Measurements from ENCODE around the gene MUC7.

Gene MUC7

GRCh38 chr4:70471897-70472296 lies at the start of gene MUC7:
MUC7 (plus strand) TSS chr4:70472197; CDS start chr4:70474022, 1,825 bp downstream.
- H3K9me3 ChIP-seq (ENCODE audit: control insufficient read depth in 1 of 2, low read length in 2 of 2) = no peaks in the 10 kb centered on the region
- no peak within 1 kb of the TSS for H3K4me3 ChIP-seq (ENCODE audit: low read depth in 1 of 2, low read length in 2 of 2)
- H3K9ac ChIP-seq (ENCODE audit: low read depth in 1 of 2, low read length in 2 of 2) = no peak within 1 kb of the TSS
- H3K27me3 ChIP-seq (ENCODE audit: control insufficient read depth in 1 of 2, insufficient read depth in 2 of 2, low read length in 2 of 2) = no peaks in the 10 kb centered on the region
- H3K27ac ChIP-seq (ENCODE audit: low read depth, low read length) = no peak within 1 kb of the TSS
- H3K36me3 ChIP-seq (ENCODE audit: control insufficient read depth in 1 of 2, insufficient read depth in 2 of 2, low read length in 2 of 2) = no peaks in the 10 kb centered on the region
- no peaks in the 10 kb centered on the region for H3K4me1 ChIP-seq (ENCODE audit: control insufficient read depth in 1 of 2, insufficient read depth in 2 of 2, low read length in 2 of 2)

GRCh38 chr4:70425306-70425705 lies 46.7 kb upstream of the MUC7 start:
- no peak overlapping the region for H3K4me3 ChIP-seq (ENCODE audit: low read depth in 1 of 2, low read length in 2 of 2)
- no peaks in the 10 kb centered on the region for H3K36me3 ChIP-seq (ENCODE audit: control insufficient read depth in 1 of 2, insufficient read depth in 2 of 2, low read length in 2 of 2)
- no peak overlapping the region for H3K9ac ChIP-seq (ENCODE audit: low read depth in 1 of 2, low read length in 2 of 2)
- no peak overlapping the region for H3K27ac ChIP-seq (ENCODE audit: low read depth, low read length)
- no peaks in the 10 kb centered on the region for H3K9me3 ChIP-seq (ENCODE audit: control insufficient read depth in 1 of 2, low read length in 2 of 2)
- no peaks in the 10 kb centered on the region for H3K4me1 ChIP-seq (ENCODE audit: control insufficient read depth in 1 of 2, insufficient read depth in 2 of 2, low read length in 2 of 2)
- no peaks in the 10 kb centered on the region for H3K27me3 ChIP-seq (ENCODE audit: control insufficient read depth in 1 of 2, insufficient read depth in 2 of 2, low read length in 2 of 2)

GRCh38 chr4:70426789-70427188 lies 45.2 kb upstream of the MUC7 start:
- no peaks in the 10 kb centered on the region for H3K36me3 ChIP-seq (ENCODE audit: control insufficient read depth in 1 of 2, insufficient read depth in 2 of 2, low read length in 2 of 2)

DNA sequence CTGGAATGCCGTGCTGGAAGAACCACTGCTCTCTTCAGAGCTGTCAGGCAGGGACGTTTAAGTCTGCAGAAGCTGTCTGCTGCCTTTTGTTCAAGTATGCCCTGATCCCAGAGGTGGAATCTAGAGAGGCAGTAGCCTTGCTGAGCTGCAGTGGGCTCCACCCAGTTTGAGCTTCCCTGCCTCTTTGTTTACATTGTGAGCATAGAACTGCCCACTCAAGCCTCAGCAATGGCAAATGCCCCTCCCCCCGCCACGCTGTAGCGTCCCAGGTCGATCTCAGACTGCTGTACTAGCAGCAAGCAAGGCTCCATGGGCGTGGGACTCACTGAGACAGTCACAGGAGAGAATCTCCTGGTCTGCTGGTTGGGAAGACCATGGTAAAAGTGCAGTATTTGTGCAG lies 34.8 kb upstream of the MUC7 start:
- Histone ChIP-seq H3K27ac (ENCODE audit: low read depth, low read length) (no peak overlapping the region), H3K4me3 (ENCODE audit: low read depth in 1 of 2, low read length in 2 of 2) (no peak overlapping the region), H3K9me3 (ENCODE audit: control insufficient read depth in 1 of 2, low read length in 2 of 2) (no peaks in the 10 kb centered on the region), H3K27me3 (ENCODE audit: control insufficient read depth in 1 of 2, insufficient read depth in 2 of 2, low read length in 2 of 2) (no peaks in the 10 kb centered on the region), H3K9ac (ENCODE audit: low read depth in 1 of 2, low read length in 2 of 2) (no peak overlapping the region), H3K4me1 (ENCODE audit: control insufficient read depth in 1 of 2, insufficient read depth in 2 of 2, low read length in 2 of 2) (no peaks in the 10 kb centered on the region), H3K36me3 (ENCODE audit: control insufficient read depth in 1 of 2, insufficient read depth in 2 of 2, low read length in 2 of 2) (no peaks in the 10 kb centered on the region)

More at GRCh38 chr4:70426789-70427188, 45.2 kb upstream of the MUC7 start:
- no peaks in the 10 kb centered on the region for H3K9me3 ChIP-seq (ENCODE audit: control insufficient read depth in 1 of 2, low read length in 2 of 2)
- H3K9ac ChIP-seq (ENCODE audit: low read depth in 1 of 2, low read length in 2 of 2) = no peak overlapping the region
- H3K27me3 ChIP-seq (ENCODE audit: control insufficient read depth in 1 of 2, insufficient read depth in 2 of 2, low read length in 2 of 2) = no peaks in the 10 kb centered on the region
- H3K4me1 ChIP-seq (ENCODE audit: control insufficient read depth in 1 of 2, insufficient read depth in 2 of 2, low read length in 2 of 2) = no peaks in the 10 kb centered on the region
- no peak overlapping the region for H3K4me3 ChIP-seq (ENCODE audit: low read depth in 1 of 2, low read length in 2 of 2)
- H3K27ac ChIP-seq (ENCODE audit: low read depth, low read length) = no peak overlapping the region

- Histone ChIP-seq H3K9me3 (ENCODE audit: control insufficient read depth in 1 of 2, low read length in 2 of 2) (no peaks in the 10 kb centered on the region), H3K27ac (ENCODE audit: low read depth, low read length) (no peak overlapping the region), H3K36me3 (ENCODE audit: control insufficient read depth in 1 of 2, insufficient read depth in 2 of 2, low read length in 2 of 2) (no peaks in the 10 kb centered on the region), H3K4me1 (ENCODE audit: control insufficient read depth in 1 of 2, insufficient read depth in 2 of 2, low read length in 2 of 2) (no peaks in the 10 kb centered on the region), H3K27me3 (ENCODE audit: control insufficient read depth in 1 of 2, insufficient read depth in 2 of 2, low read length in 2 of 2) (no peaks in the 10 kb centered on the region), H3K9ac (ENCODE audit: low read depth in 1 of 2, low read length in 2 of 2) (no peak overlapping the region), H3K4me3 (ENCODE audit: low read depth in 1 of 2, low read length in 2 of 2) (no peak overlapping the region)
These were observed 29.5 kb upstream of the MUC7 start for GRCh38 chr4:70442474-70442873.

DNA sequence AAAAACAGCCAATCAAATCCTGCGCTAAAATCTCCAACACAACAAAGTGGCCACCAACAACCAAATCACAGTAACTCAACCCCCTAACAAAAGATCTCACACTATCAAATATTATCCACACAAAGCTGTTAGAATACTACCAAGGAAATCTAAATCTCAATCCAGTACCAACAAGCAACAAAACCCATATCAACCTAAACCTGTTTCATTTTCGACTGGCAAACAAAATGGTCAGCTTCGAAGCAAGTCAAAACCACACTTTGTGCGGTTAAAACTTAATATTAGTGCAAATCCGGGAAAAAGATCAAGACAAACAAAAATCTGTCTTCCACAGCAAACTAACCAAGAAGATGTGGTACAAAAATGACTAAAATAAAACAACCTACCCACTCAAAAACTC lies 28.7 kb upstream of the MUC7 start:
- H3K9ac ChIP-seq (ENCODE audit: low read depth in 1 of 2, low read length in 2 of 2) = no peak overlapping the region
- H3K9me3 ChIP-seq (ENCODE audit: control insufficient read depth in 1 of 2, low read length in 2 of 2) = no peaks in the 10 kb centered on the region
- no peak overlapping the region for H3K4me3 ChIP-seq (ENCODE audit: low read depth in 1 of 2, low read length in 2 of 2)
- no peaks in the 10 kb centered on the region for H3K36me3 ChIP-seq (ENCODE audit: control insufficient read depth in 1 of 2, insufficient read depth in 2 of 2, low read length in 2 of 2)
- H3K4me1 ChIP-seq (ENCODE audit: control insufficient read depth in 1 of 2, insufficient read depth in 2 of 2, low read length in 2 of 2) = no peaks in the 10 kb centered on the region
- no peak overlapping the region for H3K27ac ChIP-seq (ENCODE audit: low read depth, low read length)
- no peaks in the 10 kb centered on the region for H3K27me3 ChIP-seq (ENCODE audit: control insufficient read depth in 1 of 2, insufficient read depth in 2 of 2, low read length in 2 of 2)

- Histone ChIP-seq H3K9ac (ENCODE audit: low read depth in 1 of 2, low read length in 2 of 2) (no peak overlapping the region), H3K4me1 (ENCODE audit: control insufficient read depth in 1 of 2, insufficient read depth in 2 of 2, low read length in 2 of 2) (no peaks in the 10 kb centered on the region)
These were observed 22.8 kb upstream of the MUC7 start for GRCh38 chr4:70449220-70449619.

DNA sequence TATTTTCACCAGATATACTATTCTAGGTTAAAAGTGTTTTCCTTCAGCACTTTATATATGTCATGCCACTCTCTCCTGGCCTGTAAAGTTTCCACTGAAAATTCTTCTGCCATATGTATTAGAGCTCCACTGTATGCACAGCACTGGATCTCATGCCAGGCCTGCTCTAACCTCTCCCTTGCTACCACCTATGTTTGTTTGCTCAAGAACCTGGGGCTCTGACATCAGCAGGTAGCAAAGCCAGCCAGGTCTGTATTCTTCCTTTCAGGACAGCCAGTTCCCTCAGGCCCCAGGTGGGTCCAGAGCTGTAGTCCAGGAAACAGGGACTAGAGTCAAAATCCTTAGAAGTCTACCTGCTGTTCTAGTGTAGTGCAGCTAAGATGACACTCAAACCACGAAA lies 19.1 kb upstream of the MUC7 start:
- Histone ChIP-seq H3K9ac (ENCODE audit: low read depth in 1 of 2, low read length in 2 of 2) (no peak overlapping the region), H3K27me3 (ENCODE audit: control insufficient read depth in 1 of 2, insufficient read depth in 2 of 2, low read length in 2 of 2) (no peaks in the 10 kb centered on the region), H3K27ac (ENCODE audit: low read depth, low read length) (no peak overlapping the region)

More at GRCh38 chr4:70449220-70449619, 22.8 kb upstream of the MUC7 start:
- Histone ChIP-seq H3K4me3 (ENCODE audit: low read depth in 1 of 2, low read length in 2 of 2) (no peak overlapping the region), H3K36me3 (ENCODE audit: control insufficient read depth in 1 of 2, insufficient read depth in 2 of 2, low read length in 2 of 2) (no peaks in the 10 kb centered on the region), H3K9me3 (ENCODE audit: control insufficient read depth in 1 of 2, low read length in 2 of 2) (no peaks in the 10 kb centered on the region), H3K27me3 (ENCODE audit: control insufficient read depth in 1 of 2, insufficient read depth in 2 of 2, low read length in 2 of 2) (no peaks in the 10 kb centered on the region), H3K27ac (ENCODE audit: low read depth, low read length) (no peak overlapping the region)

DNA sequence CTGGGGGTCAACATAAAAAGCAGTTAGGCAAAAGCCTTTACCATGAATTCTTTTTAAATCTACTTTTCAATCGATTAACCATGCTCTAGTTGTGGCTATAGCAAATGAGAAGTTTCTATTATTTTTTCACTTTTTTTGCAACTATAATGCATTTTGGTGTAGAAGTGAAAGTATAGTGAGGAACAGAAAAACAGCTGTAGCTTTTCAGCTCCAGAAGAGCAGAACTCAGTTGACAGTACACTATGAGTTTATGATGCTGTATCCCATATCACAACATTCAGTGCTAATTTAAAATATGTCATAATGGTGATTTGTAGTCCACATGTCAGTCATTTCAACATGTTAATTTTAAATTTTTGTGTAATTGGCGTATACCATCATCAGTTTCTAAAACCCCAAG lies 8.7 kb upstream of the MUC7 start:
- Histone ChIP-seq H3K9me3 (ENCODE audit: control insufficient read depth in 1 of 2, low read length in 2 of 2) (no peaks in the 10 kb centered on the region), H3K27ac (ENCODE audit: low read depth, low read length) (no peak overlapping the region), H3K4me1 (ENCODE audit: control insufficient read depth in 1 of 2, insufficient read depth in 2 of 2, low read length in 2 of 2) (no peaks in the 10 kb centered on the region), H3K36me3 (ENCODE audit: control insufficient read depth in 1 of 2, insufficient read depth in 2 of 2, low read length in 2 of 2) (no peaks in the 10 kb centered on the region), H3K4me3 (ENCODE audit: low read depth in 1 of 2, low read length in 2 of 2) (no peak overlapping the region), H3K9ac (ENCODE audit: low read depth in 1 of 2, low read length in 2 of 2) (no peak overlapping the region), H3K27me3 (ENCODE audit: control insufficient read depth in 1 of 2, insufficient read depth in 2 of 2, low read length in 2 of 2) (no peaks in the 10 kb centered on the region)

More for the DNA sequence above, 19.1 kb upstream of the MUC7 start:
- Histone ChIP-seq H3K4me3 (ENCODE audit: low read depth in 1 of 2, low read length in 2 of 2) (no peak overlapping the region), H3K9me3 (ENCODE audit: control insufficient read depth in 1 of 2, low read length in 2 of 2) (no peaks in the 10 kb centered on the region), H3K36me3 (ENCODE audit: control insufficient read depth in 1 of 2, insufficient read depth in 2 of 2, low read length in 2 of 2) (no peaks in the 10 kb centered on the region), H3K4me1 (ENCODE audit: control insufficient read depth in 1 of 2, insufficient read depth in 2 of 2, low read length in 2 of 2) (no peaks in the 10 kb centered on the region)

DNA sequence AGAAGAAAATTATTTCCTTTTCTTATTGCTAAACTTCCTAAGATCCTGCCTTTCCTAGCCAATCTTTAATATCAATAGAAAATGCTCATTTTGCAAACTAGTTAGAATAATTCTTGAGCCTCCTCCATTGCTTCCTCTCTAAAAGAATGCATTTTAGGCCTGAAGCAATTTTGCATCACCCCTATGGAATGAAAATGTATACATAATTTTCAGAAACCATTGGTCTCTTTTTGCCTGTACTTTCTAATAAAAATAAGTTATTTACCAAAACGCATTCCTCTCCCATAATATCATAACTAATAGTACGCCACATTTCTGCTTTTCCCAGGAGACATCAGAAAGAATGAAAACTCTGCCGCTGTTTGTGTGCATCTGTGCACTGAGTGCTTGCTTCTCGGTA lies 1.7 kb downstream of the MUC7 start:
- H3K27me3 ChIP-seq (ENCODE audit: control insufficient read depth in 1 of 2, insufficient read depth in 2 of 2, low read length in 2 of 2) = no peaks in the 10 kb centered on the region
- no peaks in the 10 kb centered on the region for H3K9me3 ChIP-seq (ENCODE audit: control insufficient read depth in 1 of 2, low read length in 2 of 2)
- no peaks in the 10 kb centered on the region for H3K36me3 ChIP-seq (ENCODE audit: control insufficient read depth in 1 of 2, insufficient read depth in 2 of 2, low read length in 2 of 2)
- no peaks in the 10 kb centered on the region for H3K4me1 ChIP-seq (ENCODE audit: control insufficient read depth in 1 of 2, insufficient read depth in 2 of 2, low read length in 2 of 2)
- no peak overlapping the region for H3K9ac ChIP-seq (ENCODE audit: low read depth in 1 of 2, low read length in 2 of 2)
- no peak overlapping the region for H3K4me3 ChIP-seq (ENCODE audit: low read depth in 1 of 2, low read length in 2 of 2)
- no peak overlapping the region for H3K27ac ChIP-seq (ENCODE audit: low read depth, low read length)

- no peaks in the 10 kb centered on the region for H3K9me3 ChIP-seq (ENCODE audit: control insufficient read depth in 1 of 2, low read length in 2 of 2)
- no peaks in the 10 kb centered on the region for H3K4me1 ChIP-seq (ENCODE audit: control insufficient read depth in 1 of 2, insufficient read depth in 2 of 2, low read length in 2 of 2)
- H3K27ac ChIP-seq (ENCODE audit: low read depth, low read length) = no peak overlapping the region
- no peaks in the 10 kb centered on the region for H3K36me3 ChIP-seq (ENCODE audit: control insufficient read depth in 1 of 2, insufficient read depth in 2 of 2, low read length in 2 of 2)
- H3K9ac ChIP-seq (ENCODE audit: low read depth in 1 of 2, low read length in 2 of 2) = no peak overlapping the region
- H3K27me3 ChIP-seq (ENCODE audit: control insufficient read depth in 1 of 2, insufficient read depth in 2 of 2, low read length in 2 of 2) = no peaks in the 10 kb centered on the region
- H3K4me3 ChIP-seq (ENCODE audit: low read depth in 1 of 2, low read length in 2 of 2) = no peak overlapping the region
These were observed 16.8 kb downstream of the MUC7 start for GRCh38 chr4:70488748-70489147.
